Renal cortical epithelial cell (primary cell): ENCODE data around the gene ANKLE2. TPM values are rescaled to one million over a fixed set of nuclear protein-coding genes. Genes with fewer than 3 reads are reported as not detected.

Source experiments
- DNase-seq: peaks from one replicate; pipeline ENCODE4 v3.0.0-alpha.2; 2011; ENCODE audit warnings: low read depth
- total RNA-seq: library from RNA; depleted of rRNA; stranded (reverse); fragments of >200 nt; gene quantifications from 2 replicates; pipeline ENCODE4 v1.2.3, GENCODE V29; 2014

ANKLE2 gene
- total RNA-seq, 1 donor from 2014 or later, result 111 TPM

- peak; percentile 80 for DNase-seq
Measured at GRCh38 chr12:132687211-132688164, 74.1 kb downstream of the ANKLE2 start, which contains the start of the genes POLE and PXMP2. TSS of gene POLE (minus strand) at chr12:132687342. CDS start at chr12:132687315, 27 bp downstream. TSS of gene PXMP2 (plus strand) at chr12:132687587. CDS start at chr12:132687671, 84 bp downstream.

- DNase-seq, result no peak
Measured at GRCh38 chr12:132686825-132687210, 74.8 kb downstream of the ANKLE2 start.

- no peak for DNase-seq
Measured at GRCh38 chr12:132685400-132685799, 76.2 kb downstream of the ANKLE2 start.

- DNase-seq, result no peak
Measured at GRCh38 chr12:132677492-132677891, 84.1 kb downstream of the ANKLE2 start.

- no peak for DNase-seq
Measured at GRCh38 chr12:132675757-132676432, 85.7 kb downstream of the ANKLE2 start.

Other genes with a start within 250 kb of the ANKLE2 start
- gene LRCOL1, start 151.2 kb downstream of the ANKLE2 start, total RNA-seq, result 0.15 TPM in 1 of 2 replicates, not detected in the other
- not detected in 2 replicates for gene P2RX2, start 143.1 kb downstream of the ANKLE2 start, total RNA-seq
- gene POLE, start 74.5 kb downstream of the ANKLE2 start, total RNA-seq, result 13.3 and 13.7 TPM in 2 replicates
- gene PXMP2, start 74.2 kb downstream of the ANKLE2 start, total RNA-seq, result 10.5 and 23.1 TPM in 2 replicates
- gene PGAM5, start 51.0 kb downstream of the ANKLE2 start, total RNA-seq, result 53.1 and 104 TPM in 2 replicates
- 93.6 and 150 TPM in 2 replicates for gene GOLGA3, start 67.0 kb upstream of the ANKLE2 start, total RNA-seq
- 36.8 and 48.4 TPM in 2 replicates for gene CHFR, start 125.8 kb upstream of the ANKLE2 start, total RNA-seq
- 5.0 and 25.3 TPM in 2 replicates for gene ZNF605, start 194.5 kb upstream of the ANKLE2 start, total RNA-seq
- 8.5 and 12.6 TPM in 2 replicates for gene ZNF26, start 224.5 kb upstream of the ANKLE2 start, total RNA-seq